GM23338 (cell line): ENCODE measurements around the gene GLI1. TPM values are rescaled to one million over a fixed set of nuclear protein-coding genes. Genes with fewer than 3 reads are reported as not detected.

Experiments used
- ATAC-seq: fragments of 200-7000 bp; cut with Tn5 transposase; 3 replicates; pipeline ENCODE4 v1.9.1; 2020
- DNase-seq: peaks from one replicate; pipeline ENCODE4 v3.0.0-alpha.2; 2015; ENCODE audit warnings: low spot score
- H2AFZ ChIP-seq: fragments of 200-600 bp; sonication (generic); 2 replicates; pipeline ENCODE4 v1.8.0; 2016; ENCODE audit warnings: antibody characterized with exemption, mild to moderate bottlenecking, moderate library complexity
- H3F3A ChIP-seq: fragments of 200-600 bp; sonication (generic); replicated peaks from 2 replicates; pipeline ENCODE4 v1.8.0; 2017; ENCODE audit warnings: antibody characterized with exemption, mixed run types, low read depth
- H3K27ac ChIP-seq: fragments of 200-600 bp; sonication (generic); 2 replicates; pipeline ENCODE4 v1.6.1; 2016; ENCODE audit warnings: low read depth
- H3K27me3 ChIP-seq: fragments of 200-600 bp; sonication (generic); 2 replicates; pipeline ENCODE4 v1.8.0; 2016; ENCODE audit warnings: mild to moderate bottlenecking, mixed run types, moderate library complexity; ENCODE audit not compliant: insufficient read depth
- H3K36me3 ChIP-seq: fragments of 200-600 bp; sonication (generic); 2 replicates; pipeline ENCODE4 v1.8.0; 2016; ENCODE audit warnings: mild to moderate bottlenecking; ENCODE audit not compliant: insufficient read depth
- H3K4me1 ChIP-seq: fragments of 200-600 bp; sonication (generic); 2 replicates; pipeline ENCODE4 v1.8.0; 2016; ENCODE audit warnings: mild to moderate bottlenecking, moderate library complexity; ENCODE audit not compliant: insufficient read depth
- H3K4me2 ChIP-seq: fragments of 200-600 bp; sonication (generic); 2 replicates; pipeline ENCODE4 v1.7.1; 2017; ENCODE audit warnings: mixed run types
- H3K4me3 ChIP-seq: fragments of 200-600 bp; sonication (generic); 2 replicates; pipeline ENCODE4 v1.6.1; 2016; ENCODE audit warnings: mixed run types
- H3K79me2 ChIP-seq: fragments of 200-600 bp; sonication (generic); replicated peaks from 2 replicates; pipeline ENCODE4 v1.8.0; 2017; ENCODE audit warnings: mild to moderate bottlenecking; ENCODE audit not compliant: insufficient read depth
- H3K9me2 ChIP-seq: fragments of 200-600 bp; sonication (generic); 2 replicates; pipeline ENCODE4 v1.8.0; 2017; ENCODE audit not compliant: insufficient read depth
- H4K20me1 ChIP-seq: fragments of 200-600 bp; sonication (generic); replicated peaks from 2 replicates; pipeline ENCODE4 v1.8.0; 2017; ENCODE audit warnings: mild to moderate bottlenecking; ENCODE audit not compliant: insufficient read depth
- H3K27ac Mint-ChIP-seq: 2 replicates; pipeline ENCODE4 v1.8.0; 2020; ENCODE audit warnings: inconsistent platforms, mild to moderate bottlenecking, moderate library complexity, mixed read lengths
- H3K27me3 Mint-ChIP-seq: 3 replicates; pipeline ENCODE4 v1.8.0; 2022; ENCODE audit warnings: low read depth, mild to moderate bottlenecking, moderate library complexity, mixed read lengths, inconsistent platforms; ENCODE audit not compliant: insufficient read depth, poor library complexity
- H3K36me3 Mint-ChIP-seq: 3 replicates; pipeline ENCODE4 v1.8.0; 2021; ENCODE audit warnings: low read depth, mild to moderate bottlenecking, inconsistent platforms, moderate library complexity, mixed read lengths
- H3K4me1 Mint-ChIP-seq: 3 replicates; pipeline ENCODE4 v1.8.0; 2020; ENCODE audit warnings: mild to moderate bottlenecking, inconsistent platforms, mixed read lengths
- H3K4me3 Mint-ChIP-seq: 3 replicates; pipeline ENCODE4 v1.8.0; 2021; ENCODE audit warnings: moderate library complexity, mild to moderate bottlenecking, inconsistent platforms, mixed read lengths
- H3K9me3 Mint-ChIP-seq: 3 replicates; pipeline ENCODE4 v1.8.0; 2020; ENCODE audit warnings: moderate library complexity, mild to moderate bottlenecking, inconsistent platforms, mixed read lengths
- REST ChIP-seq: IDR thresholded peaks from one replicate; pipeline ENCODE4 v1.6.1; 2018; ENCODE audit warnings: antibody characterized with exemption; ENCODE audit not compliant: unreplicated experiment
- ZNF462 ChIP-seq: fragments of 250-450 bp; sonication (Bioruptor Pico); IDR thresholded peaks from 2 replicates; pipeline ENCODE4 v1.5.0; 2020; ENCODE audit warnings: mild to moderate bottlenecking, moderate library complexity
- polyA plus RNA-seq: library from polyadenylated mRNA; unstranded; fragments of >200 nt; fragmentation: Nextera tagmentation; extraction: Ambion mirVana; gene quantifications from 2 replicates; pipeline ENCODE4 v1.2.1, GENCODE V29; 2016
- total RNA-seq: library from RNA; depleted of rRNA; stranded (reverse); fragments of >200 nt; shearing (Covaris generic); gene quantifications from 2 replicates; pipeline ENCODE4 v1.2.3, GENCODE V29; 2014
- TF ChIP-seq, protein P1 (sequence below), 2 experiments: fragments of 200-600 bp in 1 of 2; sonication (generic) in 1 of 2; conservative IDR thresholded peaks; 2 replicates each; pipeline versions ENCODE4 v1.5.1 to v1.6.1; 2016 to 2017; ENCODE audit warnings: antibody characterized with exemption in 2 of 2, low read depth in 2 of 2, mild to moderate bottlenecking in 2 of 2, moderate library complexity in 1 of 2
- TF ChIP-seq, protein P2 (sequence below): IDR thresholded peaks from 2 replicates; pipeline ENCODE4 v1.6.1; 2016; ENCODE audit warnings: antibody characterized with exemption

Gene GLI1
- total and polyA plus RNA-seq, 2 experiments from 2014 or later: 5.6 to 18.1 TPM

- peak; percentile 68 for ATAC-seq
- peak overlapping the region; percentile 75 for H3K4me3 Mint-ChIP-seq
- TF ChIP-seq, protein P1, sequence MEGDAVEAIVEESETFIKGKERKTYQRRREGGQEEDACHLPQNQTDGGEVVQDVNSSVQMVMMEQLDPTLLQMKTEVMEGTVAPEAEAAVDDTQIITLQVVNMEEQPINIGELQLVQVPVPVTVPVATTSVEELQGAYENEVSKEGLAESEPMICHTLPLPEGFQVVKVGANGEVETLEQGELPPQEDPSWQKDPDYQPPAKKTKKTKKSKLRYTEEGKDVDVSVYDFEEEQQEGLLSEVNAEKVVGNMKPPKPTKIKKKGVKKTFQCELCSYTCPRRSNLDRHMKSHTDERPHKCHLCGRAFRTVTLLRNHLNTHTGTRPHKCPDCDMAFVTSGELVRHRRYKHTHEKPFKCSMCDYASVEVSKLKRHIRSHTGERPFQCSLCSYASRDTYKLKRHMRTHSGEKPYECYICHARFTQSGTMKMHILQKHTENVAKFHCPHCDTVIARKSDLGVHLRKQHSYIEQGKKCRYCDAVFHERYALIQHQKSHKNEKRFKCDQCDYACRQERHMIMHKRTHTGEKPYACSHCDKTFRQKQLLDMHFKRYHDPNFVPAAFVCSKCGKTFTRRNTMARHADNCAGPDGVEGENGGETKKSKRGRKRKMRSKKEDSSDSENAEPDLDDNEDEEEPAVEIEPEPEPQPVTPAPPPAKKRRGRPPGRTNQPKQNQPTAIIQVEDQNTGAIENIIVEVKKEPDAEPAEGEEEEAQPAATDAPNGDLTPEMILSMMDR (conservative IDR thresholded peaks at IDR 0.05; ENCODE audit: low read depth in 2 of 2): peak; percentile 81 to 89
- TF ChIP-seq, protein P2, sequence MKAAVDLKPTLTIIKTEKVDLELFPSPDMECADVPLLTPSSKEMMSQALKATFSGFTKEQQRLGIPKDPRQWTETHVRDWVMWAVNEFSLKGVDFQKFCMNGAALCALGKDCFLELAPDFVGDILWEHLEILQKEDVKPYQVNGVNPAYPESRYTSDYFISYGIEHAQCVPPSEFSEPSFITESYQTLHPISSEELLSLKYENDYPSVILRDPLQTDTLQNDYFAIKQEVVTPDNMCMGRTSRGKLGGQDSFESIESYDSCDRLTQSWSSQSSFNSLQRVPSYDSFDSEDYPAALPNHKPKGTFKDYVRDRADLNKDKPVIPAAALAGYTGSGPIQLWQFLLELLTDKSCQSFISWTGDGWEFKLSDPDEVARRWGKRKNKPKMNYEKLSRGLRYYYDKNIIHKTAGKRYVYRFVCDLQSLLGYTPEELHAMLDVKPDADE: no peak
- no peak for TF ChIP-seq REST
- peaks cover 8% of the 10 kb centered on the region; the same call in 1 of the 3 replicates for H3K36me3 Mint-ChIP-seq
- peak; percentile 79 for DNase-seq
- H3K9me3 Mint-ChIP-seq: no peaks in the 10 kb centered on the region; the same call in 2 of the 3 replicates
- Histone ChIP-seq H3K4me2 (peak overlapping the region; percentile 98), H3K27ac (no peak overlapping the region), H3K4me1 (peaks cover 38% of the 10 kb centered on the region), H3K4me3 (peak overlapping the region; percentile 82), H3K36me3 (no peaks in the 10 kb centered on the region), H3F3A (peaks cover 9% of the 10 kb centered on the region), H3K9me2 (no peaks in the 10 kb centered on the region), H2AFZ (peak overlapping the region; percentile 98), H4K20me1 (no peaks in the 10 kb centered on the region), H3K27me3 (peaks cover 57% of the 10 kb centered on the region), H3K79me2 (no peaks in the 10 kb centered on the region)
- H3K4me1 Mint-ChIP-seq: peaks cover 44% of the 10 kb centered on the region
- peaks cover 61% of the 10 kb centered on the region for H3K27me3 Mint-ChIP-seq
- no peak overlapping the region for H3K27ac Mint-ChIP-seq
Measured at GRCh38 chr12:57476162-57476992, 16.8 kb downstream of the GLI1 start.

DNA sequence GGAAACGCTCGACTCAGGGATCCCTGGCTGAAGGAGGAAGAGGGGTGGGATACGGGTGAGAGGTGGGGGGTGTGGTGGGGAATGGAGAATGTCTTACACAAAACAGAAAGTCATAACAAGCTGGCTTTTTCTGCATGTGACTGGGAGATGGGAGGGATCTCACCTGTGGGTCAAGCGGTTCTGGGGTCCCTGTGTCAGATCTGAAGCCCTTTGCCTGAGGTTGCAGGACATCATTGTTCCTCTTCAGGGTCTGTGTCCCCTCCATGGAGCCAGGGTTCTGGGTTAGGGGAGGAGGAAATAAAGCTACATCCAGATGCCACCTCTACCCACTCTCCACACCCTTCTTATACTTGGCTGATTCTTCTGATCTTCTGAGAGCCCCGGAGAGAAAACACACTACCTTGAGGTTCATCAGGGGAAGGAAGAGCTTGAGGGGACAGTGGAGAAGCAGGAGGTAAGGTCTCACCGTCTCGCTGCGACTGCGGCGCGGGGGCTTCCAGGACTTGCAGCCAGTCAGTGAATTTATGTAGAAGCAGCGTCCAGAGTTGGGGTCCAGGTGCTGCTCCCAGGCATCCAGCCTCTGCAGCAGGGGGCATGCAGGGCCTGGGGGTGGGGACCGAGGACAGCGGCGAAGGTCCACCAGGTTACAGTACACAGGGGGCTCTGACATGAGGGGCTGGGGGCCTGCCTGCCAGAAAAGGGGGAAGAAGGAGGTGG is 17.6 kb downstream of the GLI1 start:
- no peak overlapping the region for H3K27ac Mint-ChIP-seq
- H3K27ac ChIP-seq: no peak overlapping the region
- H2AFZ ChIP-seq: peak overlapping the region; percentile 23; the same call in 1 of the 2 replicates
- H3K4me1 ChIP-seq: peaks cover 44% of the 10 kb centered on the region
- no peaks in the 10 kb centered on the region; the same call in 2 of the 3 replicates for H3K9me3 Mint-ChIP-seq
- no peaks in the 10 kb centered on the region for H3K36me3 ChIP-seq
- peak overlapping the region; percentile 75; the same call in 2 of the 3 replicates for H3K4me3 Mint-ChIP-seq
- H3K27me3 Mint-ChIP-seq: peaks cover 61% of the 10 kb centered on the region
- no peaks in the 10 kb centered on the region for H4K20me1 ChIP-seq
- DNase-seq: no peak
- no peaks in the 10 kb centered on the region for H3K9me2 ChIP-seq
- H3K79me2 ChIP-seq: no peaks in the 10 kb centered on the region
- H3K4me3 ChIP-seq: peak overlapping the region; percentile 82; the same call in 1 of the 2 replicates
- H3K36me3 Mint-ChIP-seq: peaks cover 8% of the 10 kb centered on the region; the same call in 1 of the 3 replicates
- no peak for ATAC-seq
- H3F3A ChIP-seq: peaks cover 9% of the 10 kb centered on the region
- H3K4me2 ChIP-seq: peak overlapping the region; percentile 98
- H3K27me3 ChIP-seq: peaks cover 53% of the 10 kb centered on the region
- peaks cover 50% of the 10 kb centered on the region for H3K4me1 Mint-ChIP-seq
- TF ChIP-seq ZNF462: no peak
